ENCODE results near the gene MYO7A.

- TF ChIP-seq CTCF (IDR thresholded peaks at IDR 0.05; ENCODE audit: borderline replicate concordance, extremely low read depth, low read length, poor library complexity, severe bottlenecking) = no peak
- no peak for TF ChIP-seq EZH2 (IDR thresholded peaks at IDR 0.05; ENCODE audit: borderline replicate concordance, low read depth, low read length, severe bottlenecking)
Measured at GRCh38 chr11:77136784-77137420, 8.9 kb downstream of the MYO7A start.

All from DND-41 (cell line).